Kidney (tissue), 14 donors: ENCODE data around the gene GJA5. TPM values are rescaled to one million over a fixed set of nuclear protein-coding genes. Genes with fewer than 3 reads are reported as not detected.

Experiments used
- DNase-seq, 5 donors: peaks; one replicate each; pipeline ENCODE4 v3.0.0-alpha.2; 2013 to 2020
- FAIRE-seq: peaks from 2 replicates; lab custom pipeline; 2012; peaks lifted over from hg19 to GRCh38; lab: Jason Lieb, UNC
- H3K27ac ChIP-seq, 2 donors: one replicate each; pipeline ENCODE4 v1.7.0; 2013; ENCODE audit warnings: low read depth in 2 of 2, low read length in 2 of 2, inconsistent platforms in 1 of 2
- H3K27me3 ChIP-seq: one replicate; pipeline ENCODE4 v1.7.1; 2013; ENCODE audit warnings: low read length, inconsistent platforms; ENCODE audit not compliant: control insufficient read depth, insufficient read depth
- H3K36me3 ChIP-seq, 3 donors: one replicate each; pipeline versions ENCODE4 v1.7.0 to v1.7.1; 2013; ENCODE audit warnings: low read length in 3 of 3, control low read depth in 1 of 3, inconsistent platforms in 1 of 3; ENCODE audit not compliant: insufficient read depth in 3 of 3, control insufficient read depth in 2 of 3
- H3K4me1 ChIP-seq, 3 donors: one replicate each; pipeline versions ENCODE4 v1.7.0 to v1.7.1; 2013; ENCODE audit warnings: low read length in 3 of 3, inconsistent platforms in 1 of 3, low read depth in 1 of 3; ENCODE audit not compliant: control insufficient read depth in 2 of 3, insufficient read depth in 2 of 3
- H3K4me3 ChIP-seq, 3 donors: one replicate each; pipeline versions ENCODE4 v1.7.0 to v1.8.1; 2013; ENCODE audit warnings: low read length in 3 of 3, control low read depth in 1 of 3, inconsistent platforms in 1 of 3
- H3K9ac ChIP-seq, 3 donors: one replicate each; pipeline versions ENCODE4 v1.7.0 to v1.7.1; 2013; ENCODE audit warnings: low read length in 3 of 3, control low read depth in 1 of 3, inconsistent platforms in 1 of 3
- H3K9me3 ChIP-seq, 3 donors: one replicate each; pipeline versions ENCODE4 v1.7.0 to v1.7.1; 2013; ENCODE audit warnings: low read length in 3 of 3, control low read depth in 1 of 3, inconsistent platforms in 1 of 3; ENCODE audit not compliant: control insufficient read depth in 2 of 3, insufficient read depth in 1 of 3
- CTCF ChIP-seq: IDR thresholded peaks from 3 replicates; pipeline ENCODE4 v1.5.1; 2012; ENCODE audit warnings: mild to moderate bottlenecking, moderate library complexity, borderline replicate concordance; ENCODE audit not compliant: insufficient read depth; ENCODE audit errors: extremely low read depth
- intact Hi-C: fragments of 100-400 bp; cut with DNase I; formaldehyde crosslinking; loops from one replicate; pipeline ENCODE4 v1.11.1; 2022
- polyA plus RNA-seq: library from polyadenylated mRNA; stranded (reverse); fragments of 350-450 nt; fragmentation: Illumina TruSeq; extraction: RNeasy Lipid Tissue Mini Kit (QIAGEN cat#74804); gene quantifications from one replicate; pipeline ENCODE4 v1.2.3, GENCODE V29; 2014; ENCODE audit warnings: low read depth, low replicate concordance; ENCODE audit not compliant: insufficient read depth
- total RNA-seq: library from RNA; stranded (reverse); fragmentation: NEBNext Ultra II Directional; extraction: Animal tissue kit (Norgen Biotek cat#: 25700); gene quantifications from one replicate; pipeline ENCODE4 v1.2.1, GENCODE V29; 2021
- donor health status: control.
- donor health status: control.
- donor health status: control.
- donor health status: control.
- donor health status: control.
- donor health status: DM: yes; HTN: yes; CAD: no.
- donor health status: Normal renal cell carcinoma (clear cell type).

Gene GJA5
- total and polyA plus RNA-seq, 2 donors from 2014 or later = 28.3 to 36.4 TPM

GRCh38 chr1:147717706-147718097 is 42.7 kb downstream of the GJA5 start:
- TF ChIP-seq CTCF = no peak
- DNase-seq = peak in 1 of 5 donors; percentile 76
- Histone ChIP-seq H3K4me3 (no peak overlapping the region), H3K27ac (peak overlapping the region; percentile 9 to 73), H3K9ac (peak overlapping the region in 1 of 3 donors; percentile 13), H3K36me3 (no peaks in the 10 kb centered on the region), H3K4me1 (peaks cover 0 to 15% (median 2%) of the 10 kb centered on the region in 3 donors), H3K9me3 (no peaks in the 10 kb centered on the region), H3K27me3 (no peaks in the 10 kb centered on the region)
- intact Hi-C loops = no loop called here
- no peak for FAIRE-seq

DNA sequence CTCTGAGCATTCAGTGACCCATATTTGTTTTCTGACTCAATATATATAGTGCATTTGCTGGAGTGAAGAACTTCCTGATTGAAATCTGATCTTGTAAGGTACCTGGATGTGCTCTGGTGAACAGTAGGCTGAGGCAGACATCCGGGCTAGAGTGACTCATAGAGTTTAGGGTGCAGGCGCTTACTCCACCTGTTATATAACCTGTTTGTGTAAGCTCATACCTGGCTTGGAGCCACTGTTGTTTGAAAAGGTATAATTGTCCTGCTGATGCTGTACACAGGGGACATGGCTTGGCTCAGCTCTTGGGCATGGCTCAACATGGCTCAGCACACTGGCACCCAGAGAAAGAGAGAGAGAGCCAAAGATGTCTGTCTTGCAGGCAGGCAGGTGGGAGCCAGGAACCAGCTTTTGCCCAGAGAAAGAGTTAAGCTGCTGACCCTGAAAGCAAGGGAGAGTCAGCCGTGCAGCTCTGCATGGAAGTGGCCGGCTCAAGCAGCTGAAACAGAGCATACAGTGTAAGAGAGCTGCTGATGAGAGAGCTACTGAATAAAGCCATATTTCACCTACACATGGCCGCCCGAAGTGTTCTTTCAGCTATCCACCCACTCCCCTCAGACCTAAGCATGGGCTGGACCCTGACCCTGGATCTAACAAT is 43.2 kb downstream of the GJA5 start:
- H3K27ac ChIP-seq = peak overlapping the region; percentile 9 to 73
- intact Hi-C loops = no loop called here
- DNase-seq (peak; percentile 71 to 84 (median 76)), FAIRE-seq (peak; percentile 11)
- H3K4me3 ChIP-seq = no peak overlapping the region
- H3K9ac ChIP-seq = peak overlapping the region in 1 of 3 donors; percentile 13
- H3K9me3 ChIP-seq = no peaks in the 10 kb centered on the region
- H3K4me1 ChIP-seq = peaks cover 0 to 14% (median 2%) of the 10 kb centered on the region in 3 donors
- H3K36me3 ChIP-seq = no peaks in the 10 kb centered on the region
- TF ChIP-seq CTCF = no peak
- no peaks in the 10 kb centered on the region for H3K27me3 ChIP-seq

DNA sequence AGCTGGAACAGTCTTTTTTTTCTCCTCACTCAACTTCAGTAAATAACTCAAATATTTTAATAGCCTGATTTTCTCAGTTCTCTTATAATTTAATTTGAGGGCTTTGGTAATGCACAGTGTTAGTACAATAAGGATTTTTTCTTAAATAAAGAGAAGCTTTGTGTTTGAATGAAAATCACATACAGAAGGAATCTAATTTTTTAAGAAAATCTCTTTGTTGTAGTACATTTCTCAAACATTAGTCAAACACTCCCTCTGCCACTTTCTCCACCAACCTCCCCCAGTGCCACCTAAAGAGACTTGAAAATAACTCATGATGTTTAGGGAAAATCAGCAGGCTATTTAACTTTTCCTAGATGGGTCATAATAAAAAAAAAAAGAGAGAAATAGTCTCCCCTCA is 47.8 kb downstream of the GJA5 start:
- no peak for FAIRE-seq

More for the DNA sequence above, 47.8 kb downstream of the GJA5 start:
- H3K4me3 ChIP-seq = no peak overlapping the region
- no peak for TF ChIP-seq CTCF
- no peaks in the 10 kb centered on the region for H3K36me3 ChIP-seq
- no peaks in the 10 kb centered on the region for H3K27me3 ChIP-seq
- peaks cover 0 to 4% (median 0%) of the 10 kb centered on the region in 3 donors for H3K4me1 ChIP-seq
- H3K9me3 ChIP-seq = no peaks in the 10 kb centered on the region
- intact Hi-C loops = no loop called here
- no peak for DNase-seq
- H3K9ac ChIP-seq = no peak overlapping the region
- no peak overlapping the region for H3K27ac ChIP-seq

Other genes starting within 250 kb of the GJA5 start
- gene BCL9, start 219.1 kb downstream of the GJA5 start, total RNA-seq = 31.8 TPM
- 6.8 TPM for gene BCL9, start 219.1 kb downstream of the GJA5 start, polyA plus RNA-seq
- 43.6 TPM for gene ACP6, start 90.1 kb downstream of the GJA5 start, total RNA-seq
- gene ACP6, start 90.1 kb downstream of the GJA5 start, polyA plus RNA-seq = 37.7 TPM
- gene GJA8, start 142.2 kb upstream of the GJA5 start, total RNA-seq = 2.4 TPM
- not detected for gene GJA8, start 142.2 kb upstream of the GJA5 start, polyA plus RNA-seq
- 18.1 TPM for gene GPR89B, start 167.8 kb upstream of the GJA5 start, total RNA-seq
- gene GPR89B, start 167.8 kb upstream of the GJA5 start, polyA plus RNA-seq = 34.2 TPM